ENCODE data around the gene ZSWIM2.

Gene ZSWIM2

GRCh38 chr2:186862869-186863709, 14.1 kb upstream of the ZSWIM2 start:
- no peaks in the 10 kb centered on the region for H3K9me3 ChIP-seq
- no peaks in the 10 kb centered on the region for H3K27me3 ChIP-seq
- H3K27ac ChIP-seq = no peak overlapping the region
- DNase-seq = no peak
- H3K36me3 ChIP-seq = no peaks in the 10 kb centered on the region
- no peak overlapping the region for H3K4me3 ChIP-seq
- TF ChIP-seq, protein P1, sequence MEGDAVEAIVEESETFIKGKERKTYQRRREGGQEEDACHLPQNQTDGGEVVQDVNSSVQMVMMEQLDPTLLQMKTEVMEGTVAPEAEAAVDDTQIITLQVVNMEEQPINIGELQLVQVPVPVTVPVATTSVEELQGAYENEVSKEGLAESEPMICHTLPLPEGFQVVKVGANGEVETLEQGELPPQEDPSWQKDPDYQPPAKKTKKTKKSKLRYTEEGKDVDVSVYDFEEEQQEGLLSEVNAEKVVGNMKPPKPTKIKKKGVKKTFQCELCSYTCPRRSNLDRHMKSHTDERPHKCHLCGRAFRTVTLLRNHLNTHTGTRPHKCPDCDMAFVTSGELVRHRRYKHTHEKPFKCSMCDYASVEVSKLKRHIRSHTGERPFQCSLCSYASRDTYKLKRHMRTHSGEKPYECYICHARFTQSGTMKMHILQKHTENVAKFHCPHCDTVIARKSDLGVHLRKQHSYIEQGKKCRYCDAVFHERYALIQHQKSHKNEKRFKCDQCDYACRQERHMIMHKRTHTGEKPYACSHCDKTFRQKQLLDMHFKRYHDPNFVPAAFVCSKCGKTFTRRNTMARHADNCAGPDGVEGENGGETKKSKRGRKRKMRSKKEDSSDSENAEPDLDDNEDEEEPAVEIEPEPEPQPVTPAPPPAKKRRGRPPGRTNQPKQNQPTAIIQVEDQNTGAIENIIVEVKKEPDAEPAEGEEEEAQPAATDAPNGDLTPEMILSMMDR (IDR thresholded peaks at IDR 0.05) = peak; percentile 73 to 83
- intact Hi-C loops (cut with DNase I; ENCODE audit: low total_unique reads) = loop anchor here (5.0 kb wide), 1 partner anchor 589 kb away; no protein-coding TSS in a partner anchor
- no peaks in the 10 kb centered on the region for H3K4me1 ChIP-seq

DNA sequence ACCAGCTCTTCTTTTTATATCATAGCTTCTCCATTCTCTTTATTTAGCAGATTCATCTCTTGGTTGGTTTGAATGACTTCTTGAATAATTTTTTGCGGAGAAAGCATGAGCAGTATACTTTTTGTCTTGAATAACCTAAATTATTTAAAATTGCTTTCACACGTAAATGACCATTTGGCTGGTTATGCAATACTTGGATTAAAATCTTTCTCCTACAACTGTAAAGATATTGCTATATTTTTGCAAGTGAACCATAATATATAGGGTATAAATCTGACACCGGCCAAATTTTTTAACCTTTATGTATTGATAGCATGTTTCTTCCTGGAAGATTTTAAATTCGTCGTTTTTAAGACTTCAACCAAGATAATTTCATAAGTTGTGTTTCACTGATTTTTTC, 6.2 kb upstream of the ZSWIM2 start:
- H3K36me3 ChIP-seq = no peaks in the 10 kb centered on the region
- H3K9me3 ChIP-seq = no peaks in the 10 kb centered on the region
- H3K27ac ChIP-seq = no peak overlapping the region
- DNase-seq = no peak
- no peaks in the 10 kb centered on the region for H3K4me1 ChIP-seq
- no peaks in the 10 kb centered on the region for H3K27me3 ChIP-seq
- TF ChIP-seq, protein P1 (IDR thresholded peaks at IDR 0.05) = no peak
- H3K4me3 ChIP-seq = no peak overlapping the region
- intact Hi-C loops (cut with DNase I; ENCODE audit: low total_unique reads) = no loop called here

DNA sequence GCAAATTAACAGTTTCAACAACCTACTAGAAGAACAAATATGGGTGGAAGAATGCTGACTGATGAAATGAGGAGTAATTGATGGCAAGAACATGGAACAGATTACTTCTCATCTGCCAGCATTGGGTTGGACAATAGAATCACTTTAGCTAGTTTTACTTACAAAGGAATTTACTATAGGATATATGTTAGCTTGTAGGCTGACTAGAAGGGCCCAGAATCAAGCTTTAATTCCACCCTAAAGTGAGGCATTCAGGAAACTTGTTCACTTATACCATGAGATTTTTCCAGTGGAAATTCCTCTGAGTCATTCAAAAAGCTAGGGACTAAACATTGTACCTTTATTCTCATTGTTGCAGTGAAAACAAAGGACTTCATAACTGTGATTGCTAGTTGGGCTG, 5.0 kb upstream of the ZSWIM2 start:
- H3K4me1 ChIP-seq = peaks cover 0 to 3% (median under 1%) of the 10 kb centered on the region in 4 donors
- H3K27ac ChIP-seq = no peak overlapping the region
- no peaks in the 10 kb centered on the region for H3K36me3 ChIP-seq
- H3K4me3 ChIP-seq = no peak overlapping the region
- intact Hi-C loops (cut with DNase I; ENCODE audit: low total_unique reads) = no loop called here
- H3K27me3 ChIP-seq = no peaks in the 10 kb centered on the region
- DNase-seq = no peak
- TF ChIP-seq, protein P1 (IDR thresholded peaks at IDR 0.05) = no peak
- H3K9me3 ChIP-seq = no peaks in the 10 kb centered on the region

DNA sequence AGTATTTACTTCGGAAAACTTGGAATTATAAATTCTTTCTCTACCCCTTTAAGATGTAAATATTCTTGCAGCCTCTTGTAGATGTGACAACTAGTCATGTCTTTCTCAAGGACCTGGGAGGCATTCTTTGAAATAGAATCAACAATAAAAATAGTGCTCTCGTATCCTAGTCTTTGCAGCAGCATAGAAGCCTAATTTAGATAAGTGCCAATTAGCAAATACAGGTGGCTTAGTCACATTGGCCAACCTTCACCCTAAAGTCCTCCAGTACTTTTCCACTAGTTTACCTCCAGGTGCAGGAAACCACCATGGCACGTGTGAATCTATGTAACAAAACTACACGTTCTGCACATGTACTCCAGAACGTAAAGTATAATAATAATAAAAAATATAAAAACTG, 3.5 kb upstream of the ZSWIM2 start:
- intact Hi-C loops (cut with DNase I; ENCODE audit: low total_unique reads) = no loop called here
- TF ChIP-seq, protein P1 (IDR thresholded peaks at IDR 0.05) = no peak
- no peak overlapping the region for H3K27ac ChIP-seq

DNA sequence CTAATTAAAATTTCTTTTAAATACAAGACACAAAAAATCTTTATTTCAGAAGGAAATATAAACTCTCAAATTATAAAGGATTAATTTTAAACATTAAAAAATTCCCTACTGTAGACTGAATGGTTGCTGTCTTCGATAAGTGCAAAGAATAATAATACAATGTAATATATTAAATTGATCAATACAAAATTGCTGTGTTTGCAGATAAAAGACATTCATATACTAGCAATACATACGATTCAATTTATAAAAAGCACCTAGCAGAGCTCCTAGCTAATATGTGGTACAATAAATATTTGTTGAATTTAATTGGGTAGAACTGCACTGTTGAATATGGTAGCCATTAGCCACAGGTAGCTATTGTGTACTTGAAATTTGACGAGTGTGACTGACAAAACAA, 6.6 kb downstream of the ZSWIM2 start:
- Histone ChIP-seq H3K9me3 (no peaks in the 10 kb centered on the region), H3K4me1 (no peaks in the 10 kb centered on the region), H3K36me3 (no peaks in the 10 kb centered on the region), H3K27ac (no peak overlapping the region), H3K27me3 (no peaks in the 10 kb centered on the region), H3K4me3 (no peak overlapping the region)
- no peak for DNase-seq
- intact Hi-C loops (cut with DNase I; ENCODE audit: low total_unique reads) = no loop called here
- TF ChIP-seq, protein P1 (IDR thresholded peaks at IDR 0.05) = no peak

More for the DNA sequence above, 3.5 kb upstream of the ZSWIM2 start:
- DNase-seq = no peak
- Histone ChIP-seq H3K36me3 (no peaks in the 10 kb centered on the region), H3K27me3 (no peaks in the 10 kb centered on the region), H3K4me3 (no peak overlapping the region), H3K4me1 (peaks cover 0 to 8% (median 3%) of the 10 kb centered on the region in 4 donors), H3K9me3 (no peaks in the 10 kb centered on the region)

Data from tibial artery (tissue), 4 donors.